HG02885 (cell line): Measurements from ENCODE around the gene HIVEP1.

ENCODE experiments used
- ATAC-seq: cut with Tn5 transposase; IDR thresholded peaks from one replicate; pipeline ENCODE4 v1.9.1; 2021; ENCODE audit warnings: mild to moderate bottlenecking; ENCODE audit not compliant: unreplicated experiment, poor library complexity

The HIVEP1 gene

GRCh38 chr6:12012038-12012557, at the start of gene HIVEP1:
Gene HIVEP1 (plus strand): TSS chr6:12012312. CDS start chr6:12015629, 3,317 bp downstream.
- ATAC-seq, result peak; percentile 6

- ATAC-seq, result no peak
Observed at GRCh38 chr6:11963756-11964500, 48.2 kb upstream of the HIVEP1 start.

GRCh38 chr6:11964729-11965335, 47.3 kb upstream of the HIVEP1 start:
- ATAC-seq, result no peak

- ATAC-seq, result no peak
Observed at GRCh38 chr6:11965499-11965898, 46.6 kb upstream of the HIVEP1 start.

- no peak for ATAC-seq
Observed at GRCh38 chr6:11968241-11968806, 43.8 kb upstream of the HIVEP1 start.

- no peak for ATAC-seq
Observed at GRCh38 chr6:11969092-11969491, 43.0 kb upstream of the HIVEP1 start.

GRCh38 chr6:11970114-11970513, 42.0 kb upstream of the HIVEP1 start:
- no peak for ATAC-seq

GRCh38 chr6:11971154-11971553, 41.0 kb upstream of the HIVEP1 start:
- no peak for ATAC-seq

GRCh38 chr6:11972270-11972669, 39.8 kb upstream of the HIVEP1 start:
- ATAC-seq, result no peak

GRCh38 chr6:11972806-11973205, 39.3 kb upstream of the HIVEP1 start:
- ATAC-seq, result no peak

- no peak for ATAC-seq
Observed at GRCh38 chr6:11973238-11973637, 38.9 kb upstream of the HIVEP1 start.

GRCh38 chr6:11974089-11974488, 38.0 kb upstream of the HIVEP1 start:
- ATAC-seq, result no peak

- peak; percentile 90 for ATAC-seq
Observed at GRCh38 chr6:11975353-11975977, 36.6 kb upstream of the HIVEP1 start.

GRCh38 chr6:11976489-11976888, 35.6 kb upstream of the HIVEP1 start:
- no peak for ATAC-seq

GRCh38 chr6:11977193-11977592, 34.9 kb upstream of the HIVEP1 start:
- no peak for ATAC-seq

- ATAC-seq, result no peak
Observed at GRCh38 chr6:11977738-11978137, 34.4 kb upstream of the HIVEP1 start.

GRCh38 chr6:11978169-11978987, 33.7 kb upstream of the HIVEP1 start:
- no peak for ATAC-seq

- no peak for ATAC-seq
Observed at GRCh38 chr6:11979866-11980265, 32.2 kb upstream of the HIVEP1 start.

- no peak for ATAC-seq
Observed at GRCh38 chr6:11983306-11983705, 28.8 kb upstream of the HIVEP1 start.

- no peak for ATAC-seq
Observed at GRCh38 chr6:11987386-11987785, 24.7 kb upstream of the HIVEP1 start.
